Stimulated activated effector memory CD8-positive, alpha-beta T cell treated with anti-CD3 and anti-CD28 coated beads, Interleukin-12 subunit alpha, Interleukin-12 subunit beta, amount 100 ng/mL, for 72 hours (primary cell): ENCODE measurements around the gene RPS17.
"Not testable (repeated sequence)": the region's sequence is repeated elsewhere in the genome, so short reads cannot be mapped to it uniquely, and the experiment has no call there.

Experiments used
- ATAC-seq: fragments of 150-1000 bp; cut with Tn5 transposase; 2 replicates; pipeline ENCODE4 v1.10.0; 2021
- DNase-seq, 2 donors: peaks; one replicate each; pipeline ENCODE4 v3.0.0; 2021 to 2022; ENCODE audit warnings: low spot score in 2 of 2
- H3K27ac Mint-ChIP-seq: one replicate; pipeline ENCODE4 v1.8.0; 2022; ENCODE audit warnings: mild to moderate bottlenecking, mixed read lengths
- H3K36me3 Mint-ChIP-seq: one replicate; pipeline ENCODE4 v1.8.0; 2022; ENCODE audit warnings: mild to moderate bottlenecking, mixed read lengths
- H3K4me1 Mint-ChIP-seq: one replicate; pipeline ENCODE4 v1.8.0; 2022; ENCODE audit warnings: mixed read lengths
- H3K4me3 Mint-ChIP-seq: one replicate; pipeline ENCODE4 v1.8.0; 2022; ENCODE audit warnings: mild to moderate bottlenecking, mixed read lengths
- H3K9me3 Mint-ChIP-seq: one replicate; pipeline ENCODE4 v1.8.0; 2022; ENCODE audit warnings: mixed read lengths

RPS17 gene

DNA sequence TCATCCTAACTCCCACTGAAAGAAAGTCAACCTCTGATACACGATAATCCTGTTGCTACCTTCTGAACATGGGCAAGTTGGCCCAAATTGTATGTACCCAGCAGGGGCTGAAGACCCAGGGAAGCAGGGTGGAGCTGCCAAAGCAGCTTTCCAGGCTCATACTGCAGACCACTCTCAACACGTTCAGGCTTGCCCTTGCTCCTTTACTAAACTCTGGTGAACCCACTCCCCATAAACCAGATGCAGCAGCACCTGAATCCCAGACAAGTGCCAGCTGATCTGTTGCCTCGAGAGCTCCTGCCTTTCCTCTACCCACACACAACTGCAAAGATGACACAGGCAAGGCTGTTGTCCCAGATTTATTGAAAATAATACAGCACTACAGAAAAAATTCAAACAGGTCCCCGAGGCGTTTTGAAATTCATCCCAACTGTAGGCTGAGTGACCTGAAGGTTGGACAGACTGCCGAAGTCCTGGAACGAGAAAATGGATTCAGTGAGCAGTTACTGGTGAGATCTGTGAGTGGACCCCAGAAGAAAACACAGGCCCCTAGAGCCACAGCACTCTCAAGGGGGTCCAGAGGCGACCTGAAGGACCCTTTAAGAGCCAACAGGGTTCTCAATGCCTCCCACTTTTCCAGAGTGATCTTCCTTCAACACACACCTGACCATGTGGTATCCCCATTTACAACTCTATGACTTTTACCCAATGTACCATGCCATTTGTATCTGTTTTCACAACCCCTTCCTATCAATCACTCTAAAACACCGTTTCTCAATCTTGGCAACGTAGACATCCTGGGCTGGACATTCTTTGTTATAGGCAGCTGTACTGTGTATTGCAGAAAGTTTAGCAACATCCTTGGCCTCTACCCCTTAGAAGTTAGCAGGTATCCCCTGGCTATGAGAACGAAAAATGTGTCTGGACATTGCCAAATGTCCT is 3.6 kb downstream of the RPS17 start:
- no peaks in the 10 kb centered on the region for H3K9me3 Mint-ChIP-seq
- DNase-seq (no peak), ATAC-seq (no peak)
- peaks cover 55% of the 10 kb centered on the region for H3K4me1 Mint-ChIP-seq
- peak overlapping the region; percentile 98 for H3K27ac Mint-ChIP-seq
- peaks cover 81% of the 10 kb centered on the region for H3K36me3 Mint-ChIP-seq
- peak overlapping the region; percentile 94 for H3K4me3 Mint-ChIP-seq

DNA sequence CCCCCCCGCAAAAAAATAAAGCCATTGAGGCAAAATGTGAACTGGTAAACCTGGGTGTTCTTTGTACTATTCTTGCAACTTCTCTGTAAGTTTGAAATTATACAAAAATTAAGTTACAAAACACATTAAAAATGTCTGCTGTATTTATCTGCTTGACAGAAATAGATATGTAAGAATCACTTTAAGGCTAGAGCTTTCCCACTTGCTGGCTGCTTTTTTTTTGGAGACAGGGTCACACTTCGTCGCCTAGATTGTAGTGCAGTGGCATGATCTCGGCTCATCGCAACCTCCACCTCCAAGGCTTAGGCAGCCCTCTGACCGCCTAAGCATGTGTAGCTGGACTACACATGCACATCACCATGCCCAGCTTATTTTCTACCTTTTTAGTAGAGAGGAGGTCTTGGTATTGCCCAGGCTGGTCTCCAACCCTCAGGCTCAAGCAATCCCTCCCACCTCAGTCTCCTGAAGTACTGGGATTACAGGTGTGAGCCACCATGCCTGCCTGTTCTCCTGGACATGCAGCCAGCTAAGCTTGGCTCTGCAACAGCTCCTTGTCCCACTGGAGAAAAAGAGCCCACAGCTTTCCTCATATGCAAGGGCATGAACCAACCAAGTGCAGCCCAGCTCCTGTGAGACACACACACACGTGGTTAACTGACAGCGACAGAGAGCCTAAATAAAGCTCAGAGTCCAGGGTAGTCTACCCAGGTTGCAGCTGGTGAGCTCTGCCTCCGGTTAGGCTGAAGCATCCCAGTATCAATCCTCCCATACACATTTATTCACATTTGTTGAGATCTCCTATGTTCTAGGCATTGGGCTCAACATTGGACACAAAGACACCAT is 4.5 kb downstream of the RPS17 start:
- ATAC-seq (no peak), DNase-seq (peak in 1 of 2 donors; percentile 47)
- Mint-ChIP-seq H3K4me1 (peaks cover 58% of the 10 kb centered on the region), H3K36me3 (peaks cover 77% of the 10 kb centered on the region), H3K4me3 (no peak overlapping the region), H3K27ac (peak overlapping the region; percentile 98), H3K9me3 (no peaks in the 10 kb centered on the region)

DNA sequence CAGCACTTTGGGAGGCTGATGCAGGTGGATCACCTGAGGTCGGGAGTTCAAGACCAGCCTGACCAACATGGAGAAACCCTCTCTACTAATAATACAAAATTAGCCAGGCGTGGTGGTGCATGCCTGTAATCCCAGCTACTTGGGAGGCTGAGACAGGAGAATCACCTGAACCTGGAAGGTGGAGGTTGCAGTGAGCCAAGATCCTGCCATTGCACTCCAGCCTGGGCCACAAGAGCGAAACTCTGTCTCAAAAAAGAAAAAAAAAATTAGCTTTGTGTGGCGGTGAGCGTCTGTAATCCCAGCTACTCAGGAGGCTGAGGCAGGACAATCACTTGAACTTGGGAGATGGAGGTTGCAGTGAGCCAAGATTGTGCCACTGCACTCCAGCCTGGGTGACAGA is 5.1 kb downstream of the RPS17 start:
- peak in 1 of 2 donors; percentile 44 for DNase-seq
- H3K9me3 Mint-ChIP-seq, H3K4me3 Mint-ChIP-seq, ATAC-seq, H3K27ac Mint-ChIP-seq: not testable (repeated sequence)
- peaks cover 71% of the 10 kb centered on the region for H3K36me3 Mint-ChIP-seq
- H3K4me1 Mint-ChIP-seq: peaks cover 60% of the 10 kb centered on the region

DNA sequence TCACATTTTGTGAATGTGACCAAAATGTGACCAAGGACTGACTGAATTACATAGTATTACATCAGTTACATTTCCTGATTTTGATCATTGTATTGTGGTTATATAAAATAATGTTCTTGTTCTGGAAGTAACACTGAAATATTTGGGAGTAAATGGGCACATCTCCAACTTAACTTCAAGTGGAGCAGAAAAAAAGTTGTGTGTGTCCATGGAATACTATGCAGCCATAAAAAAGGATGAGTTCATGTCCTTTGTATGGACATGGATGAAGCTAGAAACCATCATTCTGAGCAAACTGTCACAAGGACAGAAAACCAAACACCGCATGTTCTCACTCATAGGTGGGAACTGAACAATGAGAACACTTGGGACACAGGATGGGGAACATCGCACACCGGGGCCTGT is 5.8 kb downstream of the RPS17 start:
- not testable (repeated sequence) for ATAC-seq, H3K27ac Mint-ChIP-seq, H3K4me3 Mint-ChIP-seq, H3K9me3 Mint-ChIP-seq
- peaks cover 64% of the 10 kb centered on the region for H3K36me3 Mint-ChIP-seq
- peak in 1 of 2 donors; percentile 51 for DNase-seq
- H3K4me1 Mint-ChIP-seq: peaks cover 63% of the 10 kb centered on the region

GRCh38 chr15:82533801-82534200 is 6.5 kb downstream of the RPS17 start:
- Mint-ChIP-seq H3K36me3 (peaks cover 58% of the 10 kb centered on the region), H3K27ac (no peak overlapping the region)
- ATAC-seq: no peak

DNA sequence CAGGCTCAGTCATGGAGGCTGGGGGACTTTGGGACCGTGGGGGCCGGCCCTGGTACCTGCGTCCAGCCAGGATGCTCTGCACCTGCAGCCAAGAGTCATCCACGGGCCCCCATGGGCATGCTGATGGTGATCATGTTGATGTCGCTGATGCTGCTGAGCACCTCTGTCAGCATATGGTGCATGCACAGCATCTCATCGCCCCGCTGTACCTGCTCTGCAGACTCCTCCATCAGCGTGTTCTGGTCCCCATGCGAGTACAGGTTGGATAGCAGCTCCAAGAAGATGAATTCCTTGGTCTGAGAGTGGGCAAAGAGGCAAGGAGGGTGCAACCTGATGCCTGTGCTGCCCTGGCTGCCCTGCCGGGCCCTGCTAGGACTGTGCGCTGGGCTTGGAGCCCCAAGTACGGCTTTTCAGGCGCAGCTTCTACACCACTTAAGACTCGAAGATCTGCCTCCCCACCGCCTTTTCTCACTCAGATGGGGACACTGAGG is 7.2 kb downstream of the RPS17 start:
- no peak overlapping the region for H3K4me3 Mint-ChIP-seq
- ATAC-seq (no peak), DNase-seq (peak in 1 of 2 donors; percentile 48)
- H3K9me3 Mint-ChIP-seq: no peaks in the 10 kb centered on the region
- H3K27ac Mint-ChIP-seq: no peak overlapping the region
- H3K4me1 Mint-ChIP-seq: peaks cover 49% of the 10 kb centered on the region
- H3K36me3 Mint-ChIP-seq: peaks cover 50% of the 10 kb centered on the region

More at GRCh38 chr15:82533801-82534200, 6.5 kb downstream of the RPS17 start:
- DNase-seq: peak in 1 of 2 donors; percentile 47
- H3K9me3 Mint-ChIP-seq: no peaks in the 10 kb centered on the region
- H3K4me3 Mint-ChIP-seq: no peak overlapping the region
- H3K4me1 Mint-ChIP-seq: peaks cover 57% of the 10 kb centered on the region

DNA sequence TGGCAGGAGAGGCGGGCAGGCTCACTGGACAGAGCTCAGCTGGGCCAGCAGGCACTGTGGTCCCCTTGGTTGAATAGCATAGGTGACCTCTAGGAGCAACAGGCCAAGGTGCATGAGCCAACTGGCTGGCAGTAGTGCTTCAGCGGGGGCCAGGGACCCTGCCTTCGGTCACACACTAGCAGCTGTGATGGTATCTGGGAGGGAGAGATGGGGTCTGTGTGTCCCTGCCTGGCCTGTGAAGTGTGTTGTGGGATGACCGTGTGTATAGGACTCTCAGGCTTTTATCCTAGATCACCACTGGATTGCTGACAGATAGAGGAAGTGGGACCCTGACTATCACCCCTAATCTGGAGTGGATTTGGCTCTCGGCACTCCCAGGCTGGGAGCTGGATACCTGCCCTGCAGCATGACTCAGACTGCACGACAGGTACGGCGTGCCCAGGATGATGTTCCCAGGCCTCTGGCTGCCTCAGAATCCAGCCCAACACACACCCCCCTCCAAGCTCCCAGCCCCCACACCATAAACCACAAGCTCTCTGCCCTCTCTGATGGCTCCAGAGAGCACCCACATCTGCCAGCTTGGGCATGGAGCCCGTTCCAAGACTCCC is 7.8 kb downstream of the RPS17 start:
- Mint-ChIP-seq H3K27ac (no peak overlapping the region), H3K36me3 (peaks cover 44% of the 10 kb centered on the region), H3K4me3 (no peak overlapping the region), H3K9me3 (no peaks in the 10 kb centered on the region), H3K4me1 (peaks cover 43% of the 10 kb centered on the region)
- ATAC-seq (no peak), DNase-seq (peak in 1 of 2 donors; percentile 49)

GRCh38 chr15:82531496-82532382 is 8.5 kb downstream of the RPS17 start:
- ATAC-seq (no peak), DNase-seq (peak in 1 of 2 donors; percentile 49)
- Mint-ChIP-seq H3K4me1 (peaks cover 36% of the 10 kb centered on the region), H3K27ac (peak overlapping the region; percentile 27), H3K4me3 (no peak overlapping the region), H3K36me3 (peaks cover 37% of the 10 kb centered on the region), H3K9me3 (no peaks in the 10 kb centered on the region)

- Mint-ChIP-seq H3K4me3 (peak overlapping the region; percentile 40), H3K4me1 (peaks cover 29% of the 10 kb centered on the region), H3K36me3 (peaks cover 27% of the 10 kb centered on the region), H3K27ac (peak overlapping the region; percentile 27), H3K9me3 (no peaks in the 10 kb centered on the region)
- DNase-seq (peak; percentile 56 to 87), ATAC-seq (peak; percentile 85)
Observed at GRCh38 chr15:82530606-82531379, 9.5 kb downstream of the RPS17 start.

- Mint-ChIP-seq H3K27ac (no peak overlapping the region), H3K4me3 (no peak overlapping the region), H3K4me1 (peaks cover 29% of the 10 kb centered on the region), H3K36me3 (peaks cover 20% of the 10 kb centered on the region), H3K9me3 (no peaks in the 10 kb centered on the region)
- DNase-seq: no peak
- no peak for ATAC-seq
Observed at GRCh38 chr15:82530006-82530405, 10.3 kb downstream of the RPS17 start.

DNA sequence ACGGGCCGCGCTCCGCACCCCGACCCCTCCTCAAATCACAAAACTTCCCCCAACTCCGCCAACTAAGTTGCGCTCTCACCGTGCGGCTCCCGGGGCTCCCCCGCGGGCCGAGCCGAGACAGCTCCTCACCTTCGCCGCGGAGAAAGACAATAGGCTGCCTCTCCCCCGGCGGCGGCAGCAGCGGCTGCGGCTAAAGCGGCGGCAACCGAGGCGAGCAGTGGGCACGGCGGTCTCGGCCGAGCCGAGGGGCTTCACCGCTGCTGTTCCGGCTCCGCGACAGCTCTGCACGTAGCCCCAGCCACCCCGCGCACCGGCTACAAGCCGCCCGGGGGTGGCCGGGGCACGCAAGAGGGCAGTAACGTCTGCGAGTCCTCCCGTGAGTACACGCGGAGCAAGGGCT is 26.7 kb downstream of the RPS17 start:
- DNase-seq, H3K36me3 Mint-ChIP-seq, H3K27ac Mint-ChIP-seq, H3K4me1 Mint-ChIP-seq, ATAC-seq, H3K9me3 Mint-ChIP-seq, H3K4me3 Mint-ChIP-seq: not testable (repeated sequence)

GRCh38 chr15:82507693-82508092 is 32.6 kb downstream of the RPS17 start:
- not testable (repeated sequence) for H3K27ac Mint-ChIP-seq, DNase-seq, H3K36me3 Mint-ChIP-seq, H3K4me1 Mint-ChIP-seq, ATAC-seq, H3K9me3 Mint-ChIP-seq, H3K4me3 Mint-ChIP-seq

- DNase-seq, H3K9me3 Mint-ChIP-seq, H3K4me1 Mint-ChIP-seq, H3K4me3 Mint-ChIP-seq, ATAC-seq, H3K36me3 Mint-ChIP-seq, H3K27ac Mint-ChIP-seq: not testable (repeated sequence)
Observed at GRCh38 chr15:82507087-82507486, 33.2 kb downstream of the RPS17 start.
